ENCODE data around the gene CD55.

The CD55 gene

GRCh38 chr1:207305489-207305873, 16.0 kb upstream of the CD55 start:
- no peak for DNase-seq (ENCODE audit: low read depth)
- H3K4me3 ChIP-seq (ENCODE audit: low read depth, low read length) = no peak overlapping the region
- no peak for TF ChIP-seq CTCF (conservative IDR thresholded peaks at IDR 0.05; ENCODE audit: low read depth, low read length)

- no peak for TF ChIP-seq CTCF (conservative IDR thresholded peaks at IDR 0.05; ENCODE audit: low read depth, low read length)
- H3K4me3 ChIP-seq (ENCODE audit: low read depth, low read length) = no peak overlapping the region
- DNase-seq (ENCODE audit: low read depth) = no peak
Measured at GRCh38 chr1:207306023-207306422, 15.5 kb upstream of the CD55 start.

DNA sequence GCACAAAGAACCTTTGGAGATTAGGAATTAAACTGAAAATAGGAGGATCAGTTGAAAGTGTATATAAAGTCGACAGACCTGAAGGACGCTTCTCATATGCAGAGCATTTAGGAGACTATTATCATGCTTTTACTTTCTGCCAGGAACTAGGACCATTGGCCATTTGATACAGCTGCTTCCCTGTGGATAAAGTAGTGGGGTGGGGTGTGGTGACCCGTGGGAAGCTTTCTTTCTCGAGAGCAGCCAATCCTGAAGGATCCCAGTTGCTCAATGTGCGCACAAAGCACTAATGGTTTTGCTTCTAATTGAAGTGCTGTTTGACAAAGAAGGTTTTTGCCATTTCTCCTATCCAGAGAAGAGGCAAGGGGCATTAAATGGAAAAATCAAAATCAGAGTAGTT, 14.9 kb upstream of the CD55 start:
- TF ChIP-seq CTCF (conservative IDR thresholded peaks at IDR 0.05; ENCODE audit: low read depth, low read length) = no peak
- no peak for DNase-seq (ENCODE audit: low read depth)
- H3K4me3 ChIP-seq (ENCODE audit: low read depth, low read length) = no peak overlapping the region

DNA sequence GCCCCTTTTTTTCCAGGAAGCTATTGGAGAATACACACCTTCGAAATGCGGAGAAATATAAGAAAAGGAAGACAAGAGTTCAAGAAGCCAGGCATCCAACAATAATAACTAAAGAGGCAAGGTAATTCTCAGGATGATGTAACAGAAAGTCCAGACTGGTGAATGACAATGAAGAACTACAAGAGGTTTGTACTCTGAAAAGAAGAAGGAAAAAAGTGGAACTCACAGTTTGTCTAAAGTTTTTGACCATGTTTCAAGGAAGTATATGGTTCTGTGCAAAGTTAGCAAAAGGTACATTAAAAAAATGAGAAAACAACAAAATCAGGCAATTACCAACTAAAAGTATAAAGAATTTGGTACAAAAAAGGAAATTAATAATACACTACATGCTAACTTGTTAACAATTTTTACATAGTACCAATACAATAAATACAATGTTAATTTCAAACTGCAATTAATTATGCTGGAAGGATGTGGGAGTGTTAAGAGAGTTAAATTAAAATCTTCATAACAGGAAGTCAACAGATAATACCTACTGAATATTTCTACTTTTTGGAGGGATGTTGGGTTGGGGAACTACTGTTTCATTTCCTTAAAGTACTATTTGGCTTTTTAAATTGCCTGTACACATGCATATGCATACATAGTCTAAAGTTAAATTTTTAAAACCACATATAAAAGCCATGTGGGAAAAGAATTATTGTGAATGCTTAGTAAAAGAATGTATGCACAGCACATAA, 12.9 kb upstream of the CD55 start:
- TF ChIP-seq CTCF (conservative IDR thresholded peaks at IDR 0.05; ENCODE audit: low read depth, low read length) = no peak
- no peak for DNase-seq (ENCODE audit: low read depth)
- H3K4me3 ChIP-seq (ENCODE audit: low read depth, low read length) = no peak overlapping the region

- DNase-seq (ENCODE audit: low read depth) = peak; percentile 93
Measured at GRCh38 chr1:207309745-207310273, 11.7 kb upstream of the CD55 start.

GRCh38 chr1:207311888-207312603, 9.4 kb upstream of the CD55 start:
- no peak overlapping the region for H3K4me3 ChIP-seq (ENCODE audit: low read depth, low read length)
- DNase-seq (ENCODE audit: low read depth) = no peak
- TF ChIP-seq CTCF (conservative IDR thresholded peaks at IDR 0.05; ENCODE audit: low read depth, low read length) = no peak

More at GRCh38 chr1:207309745-207310273, 11.7 kb upstream of the CD55 start:
- peak overlapping the region; percentile 3 for H3K4me3 ChIP-seq (ENCODE audit: low read depth, low read length)
- no peak for TF ChIP-seq CTCF (conservative IDR thresholded peaks at IDR 0.05; ENCODE audit: low read depth, low read length)
